HG03097 (cell line): ENCODE measurements around the gene VSX1.

Experiments
- ATAC-seq: cut with Tn5 transposase; IDR thresholded peaks from one replicate; pipeline ENCODE4 v1.9.1; 2021; ENCODE audit not compliant: unreplicated experiment, low FRiP score

VSX1 gene

DNA sequence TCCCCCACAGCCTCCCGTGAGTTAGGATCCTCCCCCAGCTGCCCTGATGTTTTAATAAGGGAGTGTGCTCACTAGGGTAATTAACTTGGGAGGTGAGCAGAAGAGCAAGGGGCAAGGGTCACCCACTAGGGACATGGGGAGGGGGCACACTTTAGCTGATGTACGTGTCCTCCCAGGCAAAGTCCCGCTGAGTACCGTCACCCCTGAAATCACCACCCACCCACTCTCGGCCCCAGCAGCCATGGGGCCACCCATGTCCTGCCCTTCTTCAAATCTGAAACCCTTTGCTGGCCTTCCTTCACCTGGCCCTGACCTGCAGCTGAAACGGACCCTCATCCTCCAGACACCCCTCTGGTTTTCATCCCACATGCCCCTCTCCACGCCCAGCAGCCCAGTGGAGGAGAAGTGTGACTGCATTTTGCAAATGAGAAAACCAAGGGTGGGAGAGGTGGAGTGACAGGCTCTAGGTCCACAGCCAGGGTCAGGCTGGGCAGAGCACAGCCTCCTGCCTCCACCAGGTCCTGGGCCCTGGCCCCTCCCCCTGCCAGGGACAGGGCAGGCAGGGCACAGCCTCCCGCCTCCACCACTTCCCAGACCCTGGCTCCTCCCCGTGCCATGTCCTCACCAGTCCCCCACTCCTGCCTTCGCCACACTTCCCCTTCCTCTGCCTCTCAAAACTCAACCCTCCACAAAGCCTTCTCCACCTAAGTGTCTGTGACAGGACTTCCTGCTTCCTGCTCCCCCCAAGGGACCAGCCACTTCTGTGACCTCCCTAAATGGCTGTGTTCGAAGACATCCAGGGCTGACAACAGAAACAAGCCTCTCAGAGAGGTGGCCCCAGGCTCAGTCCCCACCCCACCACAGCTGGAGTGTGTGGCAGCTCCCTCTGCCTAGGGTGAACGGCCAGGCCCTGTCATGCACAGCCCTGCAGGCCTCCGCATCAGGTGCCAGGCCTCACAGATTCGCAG lies 39.1 kb downstream of the VSX1 start:
- ATAC-seq, result peak; percentile 80

DNA sequence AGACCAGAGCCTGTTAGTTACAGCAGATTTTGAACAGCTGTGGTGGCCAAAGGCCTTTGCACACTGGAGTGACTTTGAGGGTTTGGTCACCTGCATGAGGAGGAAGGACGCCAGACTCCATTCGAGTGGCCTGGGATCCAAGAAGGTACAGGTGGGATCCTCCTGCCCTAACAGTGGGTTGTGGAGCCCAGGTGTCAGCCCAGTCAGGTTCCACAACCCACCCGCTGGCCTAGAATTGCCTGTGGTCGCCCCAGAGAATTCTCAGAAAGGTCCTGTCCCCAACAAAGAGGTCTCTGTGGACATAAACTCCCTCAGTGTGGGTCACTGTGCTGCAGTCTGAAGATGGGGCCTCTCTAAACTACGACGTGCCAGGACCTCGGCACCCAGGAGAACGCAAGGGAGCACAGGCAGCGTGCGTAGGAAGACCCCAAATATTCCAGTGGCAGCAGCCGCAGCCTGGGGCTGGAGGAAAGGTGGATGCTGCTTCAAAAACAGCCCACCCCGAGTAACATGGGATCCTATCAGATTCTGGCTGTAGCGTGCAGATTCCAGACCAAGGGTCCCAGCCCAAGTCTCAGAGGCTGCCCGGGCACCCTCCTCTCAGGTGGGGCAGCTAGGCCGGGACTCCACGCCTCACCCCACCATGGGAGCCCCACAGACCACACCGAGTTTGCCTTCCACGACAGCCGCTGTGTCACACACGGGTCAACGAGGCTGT lies 40.0 kb downstream of the VSX1 start:
- ATAC-seq, result no peak

DNA sequence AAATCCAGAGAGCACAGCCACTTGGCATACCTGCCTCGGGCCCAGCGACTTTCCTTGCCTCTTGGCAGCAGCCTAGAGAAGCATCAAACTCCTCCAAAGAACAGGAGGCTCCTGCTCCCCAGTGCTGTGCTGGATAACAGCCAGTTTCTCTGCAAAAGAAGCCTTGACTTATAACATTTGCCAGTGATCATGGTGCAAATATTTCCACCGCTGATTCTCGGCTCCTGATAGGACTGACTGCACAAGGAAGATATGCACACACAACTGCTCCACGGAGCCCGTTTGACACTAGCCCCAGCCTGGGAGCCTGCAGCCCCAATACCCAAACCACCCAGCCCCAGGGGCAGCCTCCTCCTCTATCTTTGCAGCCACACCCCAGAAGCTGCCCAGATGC lies 41.5 kb downstream of the VSX1 start:
- ATAC-seq, result no peak

DNA sequence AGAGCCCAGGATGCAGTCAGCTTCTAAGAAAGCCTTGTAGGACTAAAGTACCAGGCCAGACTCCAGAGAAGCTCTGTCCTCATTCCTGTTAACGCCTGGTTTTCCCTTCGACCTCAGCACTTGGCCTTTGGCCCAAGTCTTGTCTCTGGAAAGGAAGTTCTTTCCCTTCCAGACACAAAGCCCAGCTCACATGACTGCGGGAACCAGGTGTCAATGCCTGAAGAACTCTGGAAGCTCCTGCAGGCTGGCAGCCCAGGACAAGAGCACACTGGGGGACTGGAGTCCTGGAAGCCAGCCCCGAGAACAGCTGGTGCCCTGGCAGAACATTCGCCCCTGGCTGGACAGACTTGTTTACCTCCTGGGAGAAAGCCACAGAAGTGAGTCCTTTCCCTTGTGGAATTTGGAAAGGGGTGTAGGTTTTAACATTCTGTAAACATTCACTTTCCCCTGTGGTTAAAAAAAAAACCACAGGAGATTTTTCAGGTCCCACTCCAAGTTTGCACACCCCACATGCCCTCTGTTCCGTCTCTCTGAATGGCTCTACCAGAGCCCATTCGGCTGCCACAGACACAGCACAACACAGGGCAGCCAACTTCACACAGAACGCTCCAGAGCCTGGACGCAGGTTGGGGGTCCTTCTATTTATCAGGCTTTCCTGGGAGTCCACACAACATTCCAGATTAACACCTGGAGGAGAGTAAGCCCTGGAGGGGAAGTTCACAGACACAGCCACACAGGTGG lies 42.1 kb downstream of the VSX1 start:
- ATAC-seq, result no peak

- no peak for ATAC-seq
Observed at GRCh38 chr20:25038591-25039015, 43.3 kb downstream of the VSX1 start.

- ATAC-seq, result no peak
Observed at GRCh38 chr20:25038103-25038410, 43.9 kb downstream of the VSX1 start.

DNA sequence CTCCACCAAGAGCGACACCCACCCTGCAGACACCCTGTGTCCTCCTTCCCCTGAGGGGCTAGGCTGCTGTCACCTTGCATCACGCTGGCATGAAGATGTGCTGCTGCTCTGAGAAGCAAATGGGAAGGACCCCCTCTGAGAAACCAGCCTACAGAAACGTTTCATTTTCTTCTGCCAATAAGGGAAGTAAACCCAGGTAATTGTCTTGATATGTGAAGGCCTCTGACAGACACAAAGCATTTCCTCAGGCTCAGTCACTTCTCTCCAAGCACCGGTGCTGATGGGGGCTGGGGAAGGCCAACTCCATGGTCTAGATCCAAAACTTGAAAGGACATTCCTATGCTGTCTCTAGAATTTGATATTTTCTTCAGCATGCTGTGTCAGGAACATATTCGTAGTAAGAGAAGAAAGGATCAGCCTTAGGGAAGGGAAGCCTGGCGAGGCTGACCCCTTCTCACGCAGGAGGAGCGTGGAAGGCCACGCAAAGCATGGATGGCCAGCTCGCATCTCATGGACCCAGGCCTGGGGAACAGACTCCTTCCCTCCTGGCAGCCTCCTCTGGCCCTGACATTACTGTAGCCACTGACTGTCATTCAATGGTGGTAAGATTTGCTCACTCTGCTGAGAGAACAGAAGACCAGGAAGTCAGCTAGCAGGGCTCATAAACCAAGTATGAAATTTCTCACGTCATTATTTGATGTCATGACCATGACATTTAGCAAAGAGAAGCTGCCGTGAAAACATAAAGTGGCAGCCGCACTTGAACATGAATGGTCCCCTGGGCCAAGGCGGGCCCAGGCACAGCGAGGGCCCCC lies 44.4 kb downstream of the VSX1 start:
- ATAC-seq, result no peak

DNA sequence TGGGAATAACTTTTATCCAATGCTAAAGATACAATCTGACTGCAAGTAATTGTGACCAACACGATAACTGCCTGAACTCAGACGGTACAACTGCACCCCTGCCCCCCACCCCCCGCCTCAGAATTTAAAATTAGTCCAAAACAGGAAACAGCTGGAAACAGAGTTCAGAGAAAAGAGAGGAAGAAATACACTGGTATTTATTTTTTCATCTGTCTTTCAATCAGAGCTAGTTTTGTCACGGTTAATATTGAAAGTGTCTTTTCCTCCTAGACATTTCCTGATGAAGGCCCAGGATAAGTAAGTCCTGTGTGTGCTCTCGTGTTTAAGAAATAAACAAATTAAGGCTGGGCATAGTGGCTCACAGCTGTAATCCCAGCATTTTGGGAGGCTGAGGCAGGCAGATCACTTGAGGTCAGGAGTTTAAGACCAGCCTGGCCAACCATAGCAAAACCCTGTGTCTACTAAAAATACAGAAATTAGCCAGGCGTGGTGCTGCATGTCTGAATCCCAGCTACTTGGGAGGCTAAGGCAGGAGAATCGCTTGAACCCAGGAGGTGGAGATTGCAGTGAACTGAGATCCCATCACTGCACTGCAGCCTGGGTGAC lies 45.5 kb downstream of the VSX1 start:
- no peak for ATAC-seq

GRCh38 chr20:25035921-25036320 lies 46.0 kb downstream of the VSX1 start:
- ATAC-seq, result peak; percentile 49

DNA sequence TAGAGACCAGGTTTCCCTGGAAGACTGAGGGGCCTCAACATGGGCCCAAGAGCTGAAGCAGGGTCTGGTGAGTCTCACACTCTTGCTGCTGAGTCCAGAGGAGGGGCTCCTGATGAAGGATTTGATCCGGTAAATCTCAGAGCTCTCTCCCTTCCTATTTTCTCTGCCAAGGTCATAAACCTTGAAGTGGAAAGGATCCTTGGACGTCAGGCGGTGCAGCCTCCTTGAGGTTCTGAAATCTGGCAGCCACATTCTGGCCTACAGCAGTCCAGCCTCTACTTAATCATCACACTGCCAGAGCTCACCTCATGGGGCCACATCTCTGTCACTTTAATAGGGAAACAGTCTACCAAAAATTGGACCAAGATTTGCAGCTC lies 48.0 kb downstream of the VSX1 start:
- ATAC-seq, result no peak

GRCh38 chr20:25033265-25033923 lies 48.5 kb downstream of the VSX1 start:
- ATAC-seq, result no peak

GRCh38 chr20:25032478-25033264 lies 49.3 kb downstream of the VSX1 start:
- ATAC-seq, result no peak

- no peak for ATAC-seq
Observed at GRCh38 chr20:25032065-25032477, 49.9 kb downstream of the VSX1 start.

GRCh38 chr20:25031241-25031640 lies 50.7 kb downstream of the VSX1 start:
- no peak for ATAC-seq

DNA sequence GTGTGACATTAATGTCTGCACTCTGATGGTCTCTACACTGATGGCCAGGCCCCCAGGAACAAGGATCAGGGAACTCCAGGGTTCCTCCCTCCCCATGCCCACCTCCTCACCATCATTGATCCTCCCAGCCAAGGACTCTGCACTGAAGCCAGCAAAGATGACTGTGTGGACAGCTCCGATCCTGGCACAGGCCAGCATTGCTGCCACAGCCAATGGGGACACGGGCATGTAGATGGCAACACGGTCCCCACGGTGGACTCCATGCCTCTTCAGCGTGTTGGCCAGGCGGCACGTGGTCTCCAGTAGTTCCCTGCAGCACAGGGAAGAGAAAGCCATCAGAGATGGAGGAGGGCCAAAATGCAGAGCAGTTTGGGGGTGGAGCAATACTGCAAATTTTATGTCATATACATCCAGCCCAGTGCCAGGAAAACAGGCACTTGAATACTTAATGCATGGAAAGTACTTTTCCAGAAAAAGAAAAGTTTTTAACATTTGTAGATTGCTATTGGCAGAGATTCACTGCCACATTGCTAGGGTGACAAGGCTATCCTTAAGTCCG lies 51.2 kb downstream of the VSX1 start:
- ATAC-seq, result no peak

GRCh38 chr20:25030007-25030648 lies 51.8 kb downstream of the VSX1 start:
- ATAC-seq, result no peak

DNA sequence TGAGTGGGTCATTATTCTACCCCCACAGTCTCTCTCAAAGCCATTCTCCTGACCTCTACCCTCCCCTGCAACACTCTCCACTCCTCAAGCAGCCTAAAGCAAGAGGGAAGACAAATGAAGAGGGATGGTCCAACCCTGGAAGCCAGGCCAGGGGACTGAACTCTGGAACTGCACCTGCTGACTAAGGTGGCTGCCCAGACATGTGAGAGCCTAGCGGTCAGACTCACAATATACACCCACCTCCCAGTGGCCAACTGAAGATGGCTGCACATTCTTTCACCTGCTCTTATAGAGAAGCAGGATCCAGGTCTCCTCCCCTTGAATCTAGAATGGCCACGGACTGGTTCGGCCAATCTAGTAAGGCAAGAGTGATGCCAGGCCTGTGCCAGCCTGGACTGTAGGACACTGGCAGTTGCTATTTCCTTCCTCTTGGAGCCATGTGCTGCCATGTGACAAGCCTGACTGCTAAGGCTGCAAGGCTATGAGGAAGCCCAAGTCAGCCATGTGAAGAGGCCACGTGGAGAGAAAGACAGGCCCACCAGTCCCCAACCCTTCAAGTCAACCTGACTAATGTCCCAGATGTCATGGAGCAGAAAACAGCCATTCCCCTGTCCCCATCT lies 55.8 kb downstream of the VSX1 start:
- ATAC-seq, result no peak
